ENCODE measurements around the gene CA12. TPM values are rescaled to one million over a fixed set of nuclear protein-coding genes. Genes with fewer than 3 reads are reported as not detected.

Gene CA12
- total and polyA plus RNA-seq, 10 of the 15 experiments (the other 5 are each of a cell fraction or from before 2014, with no cell fraction given): 0.03 to 0.10 TPM; not detected in 8

GRCh38 chr15:63388511-63388910 is 6.9 kb upstream of the CA12 start:
- intact Hi-C loops (cut with micrococcal nuclease; ENCODE audit: unreplicated experiment) (no loop called here), in situ Hi-C loops (cut with MboI) (no loop called here)
- Histone ChIP-seq H3K4me3 (no peak overlapping the region), H3K4me1 (ENCODE audit: control insufficient read depth, insufficient read depth, low read length) (no peaks in the 10 kb centered on the region), H3K79me2 (ENCODE audit: control insufficient read depth, insufficient read depth, low read length) (no peaks in the 10 kb centered on the region), H3K36me3 (ENCODE audit: control insufficient read depth in 2 of 2, insufficient read depth in 2 of 2, low read length in 1 of 2) (no peaks in the 10 kb centered on the region), H4K20me1 (ENCODE audit: control insufficient read depth, insufficient read depth) (no peaks in the 10 kb centered on the region), H3K9ac (ENCODE audit: control insufficient read depth, insufficient read depth, low read length) (no peak overlapping the region), H3K27me3 (replicated peaks in 1 of 2; ENCODE audit: control insufficient read depth in 2 of 2, insufficient read depth in 2 of 2, low read length in 1 of 2) (no peaks in the 10 kb centered on the region; a peak in 2 of 4 replicates), H3K9me3 (replicated peaks; ENCODE audit: control insufficient read depth, insufficient read depth, low read length) (no peaks in the 10 kb centered on the region; the same call in 2 of the 3 replicates), H3K4me2 (ENCODE audit: control insufficient read depth, insufficient read depth) (no peak overlapping the region), H2AFZ (ENCODE audit: control insufficient read depth, low read depth, low read length) (no peak overlapping the region), H3K27ac (ENCODE audit: control insufficient read depth, insufficient read depth) (no peak overlapping the region)
- CTCF ChIA-PET: interaction anchor here (0.7 to 1.7 kb wide), 5 partner anchors 13 to 98 kb away, joined by 3 to 5 read pairs (median 4); no protein-coding TSS in a partner anchor
- no peak for ATAC-seq
- FAIRE-seq: no peak
- RAD21 ChIA-PET (ENCODE audit: unreplicated experiment): interaction anchor here (0.7 kb wide), 1 partner anchor 12 kb away, joined by 4 read pairs; no protein-coding TSS in a partner anchor
- POLR2A ChIA-PET: no interaction called here
- DNase-seq (ENCODE audit: low read depth, low spot score): no peak
- WGBS (ENCODE audit: insufficient coverage, insufficient replicate concordance, low lambda C conversion rate, missing lambda C conversion rate): 38% methylated on average over 5 of the region's 5 CpGs
- no TSS peak for BruUV-seq (replicated peaks)
- SMC1A ChIA-PET (ENCODE audit: uncharacterized antibody, unreplicated experiment): interaction anchor here (0.6 to 1.6 kb wide), 4 partner anchors 10 to 81 kb away, joined by 3 to 4 read pairs (median 3); no protein-coding TSS in a partner anchor
- TF ChIP-seq MXI1 (IDR thresholded peaks at IDR 0.05; ENCODE audit: low read depth, low read length) (no peak), EZH2 (IDR thresholded peaks at IDR 0.05; ENCODE audit: borderline replicate concordance, control insufficient read depth, low read depth, low read length) (no peak), ZNF384 (IDR thresholded peaks at IDR 0.05; ENCODE audit: borderline replicate concordance, low read depth, low read length) (no peak), BCL3 (IDR thresholded peaks at IDR 0.05; ENCODE audit: borderline replicate concordance, insufficient read depth, low read depth, low read length, poor library complexity, severe bottlenecking) (no peak)
